A549 (cell line): Measurements from ENCODE around the gene CLSTN2. TPM values are rescaled to one million over a fixed set of nuclear protein-coding genes. Genes with fewer than 3 reads are reported as not detected.

Source experiments
- ATAC-seq, 2 experiments: fragments of 200-7000 bp in 1 of 2; fragments of >200 bp in 1 of 2; cut with Nextera tagmentation in 1 of 2; cut with Tn5 transposase in 1 of 2; 3 replicates each; pipeline versions ENCODE4 v1.8.0 to v1.9.1; 2018 to 2020; ENCODE audit warnings: mild to moderate bottlenecking in 1 of 2, moderate library complexity in 1 of 2
- CTCF ChIA-PET: fragments of 300-600 bp; sonication (Branson Sonifier 250); formaldehyde crosslinking; extraction: SDS; loops from one replicate; lab custom pipeline; 2021; ENCODE audit warnings: antibody characterized with exemption, inconsistent platforms; lab: Yijun Ruan, JAX
- POLR2A ChIA-PET: fragments of 350-600 bp; formaldehyde crosslinking; extraction: SDS; loops from one replicate; lab custom pipeline; 2021; ENCODE audit warnings: antibody characterized with exemption, inconsistent platforms; lab: Yijun Ruan, JAX
- DNase-seq, 2 experiments: peaks; one replicate each; pipeline versions ENCODE4 v3.0.0 to v3.0.0-alpha.2; 2011 to 2016; ENCODE audit warnings: low read depth in 1 of 2, low spot score in 1 of 2
- FAIRE-seq: peaks from 2 replicates; lab custom pipeline; 2011; peaks lifted over from hg19 to GRCh38; lab: Jason Lieb, UNC
- H3K27ac ChIP-seq, 2 experiments: fragments of >200 bp; sonication (Bioruptor Twin); formaldehyde crosslinking; 3 replicates each; pipeline ENCODE4 v1.5.1; 2016 to 2017
- H3K4me1 ChIP-seq: fragments of >200 bp; sonication (Bioruptor Twin); formaldehyde crosslinking; 3 replicates; pipeline ENCODE4 v1.6.1; 2016
- H3K4me2 ChIP-seq: fragments of >200 bp; sonication (Bioruptor Twin); formaldehyde crosslinking; 3 replicates; pipeline ENCODE4 v1.6.1; 2016
- H3K4me3 ChIP-seq: fragments of >200 bp; sonication (Bioruptor Twin); formaldehyde crosslinking; 3 replicates; pipeline ENCODE4 v1.5.1; 2016
- H3K9me3 ChIP-seq: fragments of >200 bp; sonication (Bioruptor Twin); formaldehyde crosslinking; 3 replicates; pipeline ENCODE4 v1.6.1; 2016
- CHD2 ChIP-seq: fragments of 150-350 bp; IDR thresholded peaks from 2 replicates; pipeline ENCODE4 v1.6.1; 2014; ENCODE audit warnings: low read length; ENCODE audit not compliant: partially characterized antibody
- ESRRA ChIP-seq: fragments of 150-350 bp; IDR thresholded peaks from 2 replicates; pipeline ENCODE4 v1.6.1; 2014; ENCODE audit warnings: mild to moderate bottlenecking, low read length, borderline replicate concordance
- FOSB ChIP-seq: fragments of 250-450 bp; sonication (Bioruptor Pico); IDR thresholded peaks from 2 replicates; pipeline ENCODE4 v1.5.0; 2020; ENCODE audit warnings: mild to moderate bottlenecking, moderate library complexity
- GATA3 ChIP-seq: IDR thresholded peaks from 2 replicates; pipeline ENCODE4 v1.6.1; 2012; ENCODE audit warnings: borderline replicate concordance
- HDAC2 ChIP-seq: fragments of 200-600 bp; sonication (generic); IDR thresholded peaks from 2 replicates; pipeline ENCODE4 v1.6.1; 2016
- JUN ChIP-seq, 2 experiments: fragments of >200 bp; sonication (Bioruptor Twin); formaldehyde crosslinking; IDR thresholded peaks; 2 replicates in 1 of 2; 3 replicates in 1 of 2; pipeline ENCODE4 v1.6.1; 2016 to 2017
- KDM1A ChIP-seq: fragments of 200-600 bp; sonication (generic); IDR thresholded peaks from 2 replicates; pipeline ENCODE4 v1.6.1; 2016; ENCODE audit warnings: low read depth, mild to moderate bottlenecking
- NPAS2 ChIP-seq: fragments of 250-450 bp; sonication (Bioruptor Pico); IDR thresholded peaks from 2 replicates; pipeline ENCODE4 v1.8.0; 2022; ENCODE audit warnings: mild to moderate bottlenecking, moderate library complexity, borderline replicate concordance
- NR3C1 ChIP-seq: fragments of >200 bp; sonication (Bioruptor Twin); formaldehyde crosslinking; IDR thresholded peaks from 3 replicates; pipeline ENCODE4 v1.6.1; 2017
- PHF8 ChIP-seq: fragments of 200-600 bp; sonication (generic); IDR thresholded peaks from 2 replicates; pipeline ENCODE4 v1.6.1; 2016; ENCODE audit warnings: low read depth, mild to moderate bottlenecking, antibody characterized with exemption, moderate library complexity, borderline replicate concordance
- POLR2A ChIP-seq: IDR thresholded peaks from 2 replicates; pipeline ENCODE4 v1.6.1; 2012; ENCODE audit warnings: mild to moderate bottlenecking, low read length
- RAD21 ChIP-seq, 2 experiments: fragments of >200 bp in 1 of 2; sonication (Bioruptor Twin) in 1 of 2; formaldehyde crosslinking in 1 of 2; IDR thresholded peaks in 1 of 2; conservative IDR thresholded peaks in 1 of 2; 2 replicates in 1 of 2; 3 replicates in 1 of 2; pipeline ENCODE4 v1.6.1; 2012 to 2018; ENCODE audit warnings: inconsistent platforms in 1 of 2
- RCOR1 ChIP-seq: fragments of 150-350 bp; IDR thresholded peaks from 2 replicates; pipeline ENCODE4 v1.6.1; 2014; ENCODE audit warnings: antibody characterized with exemption, low read length, low read depth
- RFX5 ChIP-seq: fragments of 450-650 bp; IDR thresholded peaks from 2 replicates; pipeline ENCODE4 v1.7.1; 2014; ENCODE audit warnings: antibody characterized with exemption, mild to moderate bottlenecking, moderate library complexity
- RNF2 ChIP-seq: fragments of 200-600 bp; sonication (generic); IDR thresholded peaks from 2 replicates; pipeline ENCODE4 v1.6.1; 2016; ENCODE audit warnings: low read depth, mild to moderate bottlenecking, antibody characterized with exemption, moderate library complexity, borderline replicate concordance
- TP53 ChIP-seq: fragments of 250-450 bp; sonication (Bioruptor Pico); IDR thresholded peaks from 2 replicates; pipeline ENCODE4 v1.5.0; 2021; ENCODE audit warnings: mild to moderate bottlenecking, moderate library complexity
- ZNF302 ChIP-seq: fragments of 250-450 bp; sonication (Bioruptor Pico); IDR thresholded peaks from 2 replicates; pipeline ENCODE4 v1.9.0; 2021; ENCODE audit warnings: inconsistent platforms, mild to moderate bottlenecking, moderate library complexity
- ZSCAN20 ChIP-seq: fragments of 250-450 bp; sonication (Bioruptor Pico); IDR thresholded peaks from 2 replicates; pipeline ENCODE4 v1.8.0; 2022; ENCODE audit warnings: mild to moderate bottlenecking, moderate library complexity
- WGBS: methylation state at CpG from one replicate; pipeline ENCODE4 v1.1.6; 2017; ENCODE audit errors: missing lambda C conversion rate; 5-methylcytosine and 5-hydroxymethylcytosine counted together
- polyA plus RNA-seq, 4 experiments: library from polyadenylated mRNA; depleted of rRNA in 3 of 4; stranded (reverse); fragments of >200 nt; fragmentation: RNase III in 1 of 4; extraction: RNeasy Plus Mini Kit Qiagen cat#74134 plus additional on column Dnase treatment in 1 of 4; gene quantifications; 2 replicates in 3 of 4; 3 replicates in 1 of 4; pipeline ENCODE4 v1.2.3, GENCODE V29; 2011 to 2017
- TF ChIP-seq, protein P1 (sequence below): IDR thresholded peaks from 2 replicates; pipeline ENCODE4 v1.6.1; 2012
- TF ChIP-seq, protein P2 (sequence below): fragments of >200 bp; sonication (Bioruptor Twin); formaldehyde crosslinking; IDR thresholded peaks from 2 replicates; pipeline ENCODE4 v1.6.1; 2016
- TF ChIP-seq, protein P3 (sequence below): fragments of 200-600 bp; sonication (generic); IDR thresholded peaks from 2 replicates; pipeline ENCODE4 v1.6.1; 2016; ENCODE audit warnings: antibody characterized with exemption, mild to moderate bottlenecking, moderate library complexity
- TF ChIP-seq, protein P4 (sequence below): fragments of 250-450 bp; sonication (Bioruptor Pico); IDR thresholded peaks from 2 replicates; pipeline ENCODE4 v1.5.0; 2020; ENCODE audit warnings: low read depth, mild to moderate bottlenecking, moderate library complexity

The CLSTN2 gene
- polyA plus RNA-seq, 2 of the 4 experiments (the other 2 are of a cell fraction), result 0.03 to 0.04 TPM

DNA sequence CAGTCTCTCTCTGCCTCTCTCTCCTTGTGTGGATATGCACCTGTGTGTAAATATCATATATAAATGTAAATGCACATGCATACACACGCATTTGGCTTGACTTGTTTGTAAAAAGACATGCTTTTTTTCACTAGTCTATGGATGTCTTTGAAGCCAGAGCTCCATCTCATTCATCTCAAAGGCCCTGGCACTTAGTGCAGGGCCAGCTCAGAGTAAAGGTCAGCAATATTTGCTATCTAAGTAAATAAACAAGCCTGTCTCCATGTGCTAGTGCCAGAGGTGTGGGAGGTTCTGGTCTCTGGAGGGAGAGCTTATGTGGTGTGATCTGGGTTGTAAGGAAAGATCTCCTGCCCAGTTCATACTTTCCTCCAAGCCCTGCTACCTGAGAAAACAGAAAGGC, 5.6 kb downstream of the CLSTN2 start:
- Histone ChIP-seq H3K4me1 (peaks cover 4% of the 10 kb centered on the region), H3K9me3 (no peaks in the 10 kb centered on the region), H3K4me3 (no peak overlapping the region), H3K27ac (no peak overlapping the region), H3K4me2 (no peak overlapping the region)
- 0% methylated on average over 1 of the region's 1 CpG for WGBS
- ChIA-PET CTCF (no interaction called here), POLR2A (no interaction called here)
- ATAC-seq (no peak), DNase-seq (no peak), FAIRE-seq (no peak)
- TF ChIP-seq RCOR1 (no peak), CHD2 (no peak), TP53 (CRISPR knock-in tag) (no peak), ZSCAN20 (CRISPR knock-in tag) (no peak), JUN (IDR thresholded peaks at IDR 0.05) (no peak), NPAS2 (CRISPR knock-in tag) (no peak)
- TF ChIP-seq, protein P1, sequence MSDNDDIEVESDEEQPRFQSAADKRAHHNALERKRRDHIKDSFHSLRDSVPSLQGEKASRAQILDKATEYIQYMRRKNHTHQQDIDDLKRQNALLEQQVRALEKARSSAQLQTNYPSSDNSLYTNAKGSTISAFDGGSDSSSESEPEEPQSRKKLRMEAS, result no peak

DNA sequence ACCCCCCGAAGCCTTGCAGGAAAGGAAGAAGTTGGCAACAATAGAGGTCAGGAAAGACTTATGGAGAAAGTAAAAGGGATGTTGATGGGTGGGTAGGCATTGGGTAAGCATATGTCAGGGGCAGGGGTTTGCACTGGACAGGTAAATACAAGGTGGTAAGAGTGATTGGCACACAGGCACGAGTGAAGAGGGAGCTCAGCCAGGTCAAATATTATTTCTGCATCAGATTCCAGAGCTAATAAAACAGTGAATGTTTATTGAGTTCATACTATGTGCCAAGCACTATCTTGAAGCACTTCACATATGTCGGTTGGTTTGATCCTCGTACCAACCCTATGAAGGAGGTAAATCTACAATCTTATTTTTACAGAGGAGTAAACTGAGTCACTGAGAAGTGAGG, 6.6 kb downstream of the CLSTN2 start:
- ChIA-PET CTCF (interaction anchor here (0.9 kb wide), 1 partner anchor 22 kb away, joined by 3 read pairs; no protein-coding TSS in a partner anchor), POLR2A (no interaction called here)
- no peak overlapping the region for H3K4me2 ChIP-seq
- no peak overlapping the region for H3K27ac ChIP-seq
- FAIRE-seq, result no peak
- TF ChIP-seq RAD21 (conservative IDR thresholded peaks at IDR 0.05 in 1 of 2, IDR thresholded peaks at IDR 0.05 in 1 of 2) (no peak), RNF2 (no peak), HDAC2 (no peak), POLR2A (no peak), RFX5 (no peak), ESRRA (no peak), CHD2 (no peak), GATA3 (no peak), FOSB (no peak), ZNF302 (CRISPR knock-in tag) (no peak), NPAS2 (CRISPR knock-in tag) (no peak), KDM1A (no peak), PHF8 (no peak), NR3C1 (no peak), ZSCAN20 (CRISPR knock-in tag) (no peak)
- TF ChIP-seq, protein P2, sequence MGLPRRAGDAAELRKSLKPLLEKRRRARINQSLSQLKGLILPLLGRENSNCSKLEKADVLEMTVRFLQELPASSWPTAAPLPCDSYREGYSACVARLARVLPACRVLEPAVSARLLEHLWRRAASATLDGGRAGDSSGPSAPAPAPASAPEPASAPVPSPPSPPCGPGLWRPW, result no peak
- TF ChIP-seq, protein P3, sequence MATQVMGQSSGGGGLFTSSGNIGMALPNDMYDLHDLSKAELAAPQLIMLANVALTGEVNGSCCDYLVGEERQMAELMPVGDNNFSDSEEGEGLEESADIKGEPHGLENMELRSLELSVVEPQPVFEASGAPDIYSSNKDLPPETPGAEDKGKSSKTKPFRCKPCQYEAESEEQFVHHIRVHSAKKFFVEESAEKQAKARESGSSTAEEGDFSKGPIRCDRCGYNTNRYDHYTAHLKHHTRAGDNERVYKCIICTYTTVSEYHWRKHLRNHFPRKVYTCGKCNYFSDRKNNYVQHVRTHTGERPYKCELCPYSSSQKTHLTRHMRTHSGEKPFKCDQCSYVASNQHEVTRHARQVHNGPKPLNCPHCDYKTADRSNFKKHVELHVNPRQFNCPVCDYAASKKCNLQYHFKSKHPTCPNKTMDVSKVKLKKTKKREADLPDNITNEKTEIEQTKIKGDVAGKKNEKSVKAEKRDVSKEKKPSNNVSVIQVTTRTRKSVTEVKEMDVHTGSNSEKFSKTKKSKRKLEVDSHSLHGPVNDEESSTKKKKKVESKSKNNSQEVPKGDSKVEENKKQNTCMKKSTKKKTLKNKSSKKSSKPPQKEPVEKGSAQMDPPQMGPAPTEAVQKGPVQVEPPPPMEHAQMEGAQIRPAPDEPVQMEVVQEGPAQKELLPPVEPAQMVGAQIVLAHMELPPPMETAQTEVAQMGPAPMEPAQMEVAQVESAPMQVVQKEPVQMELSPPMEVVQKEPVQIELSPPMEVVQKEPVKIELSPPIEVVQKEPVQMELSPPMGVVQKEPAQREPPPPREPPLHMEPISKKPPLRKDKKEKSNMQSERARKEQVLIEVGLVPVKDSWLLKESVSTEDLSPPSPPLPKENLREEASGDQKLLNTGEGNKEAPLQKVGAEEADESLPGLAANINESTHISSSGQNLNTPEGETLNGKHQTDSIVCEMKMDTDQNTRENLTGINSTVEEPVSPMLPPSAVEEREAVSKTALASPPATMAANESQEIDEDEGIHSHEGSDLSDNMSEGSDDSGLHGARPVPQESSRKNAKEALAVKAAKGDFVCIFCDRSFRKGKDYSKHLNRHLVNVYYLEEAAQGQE, result no peak
- TF ChIP-seq, protein P4, sequence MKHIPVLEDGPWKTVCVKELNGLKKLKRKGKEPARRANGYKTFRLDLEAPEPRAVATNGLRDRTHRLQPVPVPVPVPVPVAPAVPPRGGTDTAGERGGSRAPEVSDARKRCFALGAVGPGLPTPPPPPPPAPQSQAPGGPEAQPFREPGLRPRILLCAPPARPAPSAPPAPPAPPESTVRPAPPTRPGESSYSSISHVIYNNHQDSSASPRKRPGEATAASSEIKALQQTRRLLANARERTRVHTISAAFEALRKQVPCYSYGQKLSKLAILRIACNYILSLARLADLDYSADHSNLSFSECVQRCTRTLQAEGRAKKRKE (CRISPR knock-in tag), result no peak
- TF ChIP-seq, protein P1, result no peak
- no peaks in the 10 kb centered on the region for H3K4me1 ChIP-seq
- WGBS, result 9% methylated on average over 4 of the region's 4 CpGs
- ATAC-seq, result no peak
- no peaks in the 10 kb centered on the region for H3K9me3 ChIP-seq
- no peak overlapping the region for H3K4me3 ChIP-seq
- DNase-seq, result no peak
